ENCODE data around the gene MAPK12. TPM values are rescaled to one million over a fixed set of nuclear protein-coding genes. Genes with fewer than 3 reads are reported as not detected.

MAPK12 gene
- total and polyA plus RNA-seq, 2 donors (not counting 1 experiment from before 2014, with no cell fraction given): 6.5 to 7.8 TPM

DNA sequence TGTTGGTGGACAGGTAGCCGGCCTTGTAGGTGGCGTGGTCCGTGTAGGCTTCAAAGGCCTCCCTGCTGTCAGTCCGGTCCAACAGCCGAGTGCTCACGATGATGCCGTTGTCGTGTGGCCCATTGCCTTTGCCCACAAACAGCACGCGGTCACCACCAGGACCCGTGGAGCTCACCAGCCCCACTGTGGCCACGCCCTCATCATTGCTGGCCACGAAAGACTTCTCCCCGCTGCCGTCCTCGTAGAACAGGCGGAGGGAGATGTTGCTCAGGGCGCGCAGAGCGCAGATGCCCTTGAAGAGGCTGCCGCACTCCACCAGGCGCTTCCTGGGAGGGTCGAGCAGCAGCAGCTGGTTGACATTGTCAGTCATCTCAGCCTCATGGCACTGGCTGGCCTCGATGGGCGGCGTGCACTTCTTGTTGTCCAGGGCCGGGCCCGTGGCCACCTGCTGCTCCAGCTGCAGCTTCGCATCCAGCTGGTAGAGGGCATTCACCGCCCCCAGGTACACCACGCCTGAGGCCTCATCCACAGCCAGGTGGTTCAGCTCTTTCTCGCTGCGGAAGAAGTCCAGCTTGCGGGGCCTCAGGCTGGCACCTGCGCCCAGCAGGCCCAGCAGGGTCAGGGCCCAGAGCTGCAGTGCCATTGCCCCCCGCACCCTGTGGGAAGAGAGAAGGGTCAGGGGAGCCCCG lies 28.6 kb upstream of the MAPK12 start:
- H3K9me3 Mint-ChIP-seq (ENCODE audit: insufficient read depth): no peaks in the 10 kb centered on the region
- H3K4me2 ChIP-seq (replicated peaks; ENCODE audit: low read depth, low read length, poor library complexity, severe bottlenecking): no peak overlapping the region
- 97% methylated on average over 35 of the region's 37 CpGs for WGBS (ENCODE audit: insufficient coverage)
- no peak overlapping the region for H3K4me3 ChIP-seq (ENCODE audit: control extremely low read depth in 1 of 5, extremely low read depth in 1 of 5, insufficient read depth in 1 of 5, low read depth in 2 of 5, low read length in 4 of 5)
- no peaks in the 10 kb centered on the region for H3K79me2 ChIP-seq (ENCODE audit: control insufficient read depth, insufficient read depth, low read length)
- no peak overlapping the region for H3K27ac Mint-ChIP-seq
- peaks cover 0 to 26% (median 12%) of the 10 kb centered on the region in 4 experiments for H3K27me3 ChIP-seq (replicated peaks in 1 of 4; ENCODE audit: control extremely low read depth in 1 of 4, control insufficient read depth in 3 of 4, insufficient read depth in 4 of 4, low read length in 3 of 4)
- no peak overlapping the region for H3K27ac ChIP-seq (ENCODE audit: low read length in 2 of 2)
- ChIA-PET CTCF (no interaction called here), POLR2A (no interaction called here)
- DNase-seq (no peak), ATAC-seq (ENCODE audit: low read depth) (no peak)
- TF ChIP-seq CTCF (IDR thresholded peaks at IDR 0.05) (no peak), EZH2 (IDR thresholded peaks at IDR 0.05; ENCODE audit: borderline replicate concordance, insufficient read depth, low read depth, low read length, poor library complexity, severe bottlenecking) (no peak)
- peaks cover 14% of the 10 kb centered on the region for H4K20me1 ChIP-seq (ENCODE audit: control insufficient read depth, insufficient read depth, low read length, poor library complexity, severe bottlenecking)
- peaks cover 36 to 44% of the 10 kb centered on the region in 2 donors for H3K4me1 ChIP-seq (ENCODE audit: control insufficient read depth in 2 of 2, insufficient read depth in 2 of 2, low read length in 2 of 2)
- H3K27me3 Mint-ChIP-seq: peaks cover 10% of the 10 kb centered on the region
- peaks cover 27% of the 10 kb centered on the region for H3K4me1 Mint-ChIP-seq
- H2AFZ ChIP-seq (ENCODE audit: insufficient read depth, low read depth, low read length, poor library complexity, severe bottlenecking): no peak overlapping the region
- peaks cover 0 to 8% (median 0%) of the 10 kb centered on the region in 3 donors for H3K9me3 ChIP-seq (ENCODE audit: control extremely low read depth in 1 of 3, control insufficient read depth in 2 of 3, insufficient read depth in 1 of 3, low read length in 2 of 3)
- H3K36me3 ChIP-seq (replicated peaks in 1 of 2; ENCODE audit: control extremely low read depth in 1 of 2, control insufficient read depth in 1 of 2, extremely low read depth in 1 of 2, insufficient read depth in 2 of 2, low read length in 1 of 2): no peaks in the 10 kb centered on the region
- no peak overlapping the region for H3K9ac ChIP-seq (ENCODE audit: low read length)
- intact Hi-C loops (cut with micrococcal nuclease): no loop called here
- no peak overlapping the region for H3K4me3 Mint-ChIP-seq

GRCh38 chr22:50289151-50289941 lies 27.9 kb upstream of the MAPK12 start:
- H3K4me1 Mint-ChIP-seq: peaks cover 25% of the 10 kb centered on the region
- Histone ChIP-seq H3K36me3 (replicated peaks in 1 of 2; ENCODE audit: control extremely low read depth in 1 of 2, control insufficient read depth in 1 of 2, extremely low read depth in 1 of 2, insufficient read depth in 2 of 2, low read length in 1 of 2) (no peaks in the 10 kb centered on the region), H3K4me1 (ENCODE audit: control insufficient read depth in 2 of 2, insufficient read depth in 2 of 2, low read length in 2 of 2) (peaks cover 35 to 41% of the 10 kb centered on the region in 2 donors), H3K27ac (ENCODE audit: low read length in 2 of 2) (no peak overlapping the region), H3K79me2 (ENCODE audit: control insufficient read depth, insufficient read depth, low read length) (no peaks in the 10 kb centered on the region), H3K4me3 (ENCODE audit: control extremely low read depth in 1 of 5, extremely low read depth in 1 of 5, insufficient read depth in 1 of 5, low read depth in 2 of 5, low read length in 4 of 5) (no peak overlapping the region), H3K9ac (ENCODE audit: low read length) (no peak overlapping the region), H3K27me3 (replicated peaks in 1 of 4; ENCODE audit: control extremely low read depth in 1 of 4, control insufficient read depth in 3 of 4, insufficient read depth in 4 of 4, low read length in 3 of 4) (peaks cover 0 to 26% (median 12%) of the 10 kb centered on the region in 4 experiments), H2AFZ (ENCODE audit: insufficient read depth, low read depth, low read length, poor library complexity, severe bottlenecking) (no peak overlapping the region), H3K4me2 (replicated peaks; ENCODE audit: low read depth, low read length, poor library complexity, severe bottlenecking) (no peak overlapping the region), H4K20me1 (ENCODE audit: control insufficient read depth, insufficient read depth, low read length, poor library complexity, severe bottlenecking) (peaks cover 14% of the 10 kb centered on the region), H3K9me3 (ENCODE audit: control extremely low read depth in 1 of 3, control insufficient read depth in 2 of 3, insufficient read depth in 1 of 3, low read length in 2 of 3) (peaks cover 0 to 8% (median 0%) of the 10 kb centered on the region in 3 donors)
- no peaks in the 10 kb centered on the region for H3K9me3 Mint-ChIP-seq (ENCODE audit: insufficient read depth)
- H3K4me3 Mint-ChIP-seq: no peak overlapping the region
- TF ChIP-seq CTCF (IDR thresholded peaks at IDR 0.05): no peak
- no peak for TF ChIP-seq EZH2 (IDR thresholded peaks at IDR 0.05; ENCODE audit: borderline replicate concordance, insufficient read depth, low read depth, low read length, poor library complexity, severe bottlenecking)
- ChIA-PET POLR2A (no interaction called here), CTCF (no interaction called here)
- no peak overlapping the region for H3K27ac Mint-ChIP-seq
- ATAC-seq (ENCODE audit: low read depth): no peak
- 99% methylated on average over 57 of the region's 57 CpGs for WGBS (ENCODE audit: insufficient coverage)
- DNase-seq: no peak
- intact Hi-C loops (cut with micrococcal nuclease): no loop called here
- peaks cover 10% of the 10 kb centered on the region for H3K27me3 Mint-ChIP-seq

Data from B cell (primary cell).